Measurements from ENCODE around the gene SRMS. TPM values are rescaled to one million over a fixed set of nuclear protein-coding genes. Genes with fewer than 3 reads are reported as not detected.

Gene SRMS
- total and polyA plus RNA-seq, 2 donors (not counting 1 experiment from before 2014, with no cell fraction given), result not detected

- Histone ChIP-seq H3K4me1 (ENCODE audit: control insufficient read depth, extremely low read depth, insufficient read depth, low read length) (no peaks in the 10 kb centered on the region), H3K27ac (ENCODE audit: insufficient read depth, low read length) (no peak overlapping the region), H3K27me3 (ENCODE audit: control insufficient read depth, insufficient read depth, low read length) (peaks cover 11% of the 10 kb centered on the region), H3K9ac (ENCODE audit: insufficient read depth, low read length) (no peak overlapping the region), H2AFZ (ENCODE audit: low read length) (no peak overlapping the region), H4K20me1 (ENCODE audit: control insufficient read depth, extremely low read depth, insufficient read depth, low read length) (no peaks in the 10 kb centered on the region), H3K4me2 (ENCODE audit: extremely low read depth, insufficient read depth, low read length) (no peak overlapping the region), H3K9me3 (ENCODE audit: control insufficient read depth, insufficient read depth, low read depth, low read length) (no peaks in the 10 kb centered on the region), H3K36me3 (ENCODE audit: control insufficient read depth, insufficient read depth, low read length) (no peaks in the 10 kb centered on the region), H3K4me3 (replicated peaks in 1 of 4; ENCODE audit: control extremely low read depth in 1 of 4, insufficient read depth in 1 of 4, low read depth in 3 of 4, low read length in 4 of 4) (no peak overlapping the region), H3K79me2 (ENCODE audit: control insufficient read depth, insufficient read depth, low read length) (no peaks in the 10 kb centered on the region)
- TF ChIP-seq, protein P1, sequence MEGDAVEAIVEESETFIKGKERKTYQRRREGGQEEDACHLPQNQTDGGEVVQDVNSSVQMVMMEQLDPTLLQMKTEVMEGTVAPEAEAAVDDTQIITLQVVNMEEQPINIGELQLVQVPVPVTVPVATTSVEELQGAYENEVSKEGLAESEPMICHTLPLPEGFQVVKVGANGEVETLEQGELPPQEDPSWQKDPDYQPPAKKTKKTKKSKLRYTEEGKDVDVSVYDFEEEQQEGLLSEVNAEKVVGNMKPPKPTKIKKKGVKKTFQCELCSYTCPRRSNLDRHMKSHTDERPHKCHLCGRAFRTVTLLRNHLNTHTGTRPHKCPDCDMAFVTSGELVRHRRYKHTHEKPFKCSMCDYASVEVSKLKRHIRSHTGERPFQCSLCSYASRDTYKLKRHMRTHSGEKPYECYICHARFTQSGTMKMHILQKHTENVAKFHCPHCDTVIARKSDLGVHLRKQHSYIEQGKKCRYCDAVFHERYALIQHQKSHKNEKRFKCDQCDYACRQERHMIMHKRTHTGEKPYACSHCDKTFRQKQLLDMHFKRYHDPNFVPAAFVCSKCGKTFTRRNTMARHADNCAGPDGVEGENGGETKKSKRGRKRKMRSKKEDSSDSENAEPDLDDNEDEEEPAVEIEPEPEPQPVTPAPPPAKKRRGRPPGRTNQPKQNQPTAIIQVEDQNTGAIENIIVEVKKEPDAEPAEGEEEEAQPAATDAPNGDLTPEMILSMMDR (conservative IDR thresholded peaks at IDR 0.05 in 1 of 2, IDR thresholded peaks at IDR 0.05 in 1 of 2; ENCODE audit: low read depth in 1 of 2, low read length in 2 of 2), result no peak
- TF ChIP-seq EZH2 (IDR thresholded peaks at IDR 0.05; ENCODE audit: low read length, missing control alignments), result no peak
- no peak for DNase-seq (ENCODE audit: low read depth in 2 of 2)
Measured at GRCh38 chr20:63544958-63545516, 2.5 kb downstream of the SRMS start.

DNA sequence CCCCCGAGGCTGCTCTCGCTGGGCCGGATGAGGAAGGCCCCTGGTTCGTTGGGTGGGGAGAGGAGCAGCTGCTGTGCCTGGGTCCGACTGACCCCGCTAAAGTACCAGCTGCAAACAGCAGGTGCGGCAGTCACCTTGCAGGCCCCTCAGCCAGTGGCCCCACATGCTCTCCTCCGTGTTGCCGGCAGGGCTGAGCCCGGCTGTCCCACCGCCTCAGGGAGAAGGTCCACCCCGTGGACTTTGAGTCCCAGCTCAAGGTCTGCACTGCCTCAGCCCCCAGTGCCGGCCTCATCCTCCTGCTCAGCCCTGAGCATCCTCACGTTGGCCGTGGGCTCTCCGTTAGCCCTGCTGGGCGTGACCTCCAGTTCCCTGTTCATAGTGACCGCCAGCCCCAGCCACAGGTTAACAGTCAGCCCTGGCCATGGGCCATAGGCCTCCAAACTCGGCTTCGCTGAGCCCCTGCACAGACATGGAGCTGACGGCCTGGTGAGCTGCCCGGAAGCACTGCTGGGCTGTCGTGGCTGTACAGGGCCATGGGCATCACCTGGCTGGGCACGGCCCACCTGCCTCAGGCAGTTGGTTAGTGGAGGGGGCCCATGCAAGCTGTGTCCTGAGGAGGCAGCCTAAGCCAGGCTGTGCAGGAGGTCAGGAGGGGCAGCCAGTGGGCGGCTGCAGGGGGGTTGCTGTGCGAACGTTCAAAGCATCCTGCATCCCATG lies 3.1 kb downstream of the SRMS start:
- Histone ChIP-seq H3K4me3 (replicated peaks in 1 of 4; ENCODE audit: control extremely low read depth in 1 of 4, insufficient read depth in 1 of 4, low read depth in 3 of 4, low read length in 4 of 4) (no peak overlapping the region), H2AFZ (ENCODE audit: low read length) (no peak overlapping the region), H3K36me3 (ENCODE audit: control insufficient read depth, insufficient read depth, low read length) (no peaks in the 10 kb centered on the region), H3K27ac (ENCODE audit: insufficient read depth, low read length) (no peak overlapping the region), H3K4me2 (ENCODE audit: extremely low read depth, insufficient read depth, low read length) (no peak overlapping the region), H3K4me1 (ENCODE audit: control insufficient read depth, extremely low read depth, insufficient read depth, low read length) (no peaks in the 10 kb centered on the region), H3K79me2 (ENCODE audit: control insufficient read depth, insufficient read depth, low read length) (no peaks in the 10 kb centered on the region), H3K27me3 (ENCODE audit: control insufficient read depth, insufficient read depth, low read length) (peaks cover 11% of the 10 kb centered on the region), H3K9me3 (ENCODE audit: control insufficient read depth, insufficient read depth, low read depth, low read length) (no peaks in the 10 kb centered on the region), H4K20me1 (ENCODE audit: control insufficient read depth, extremely low read depth, insufficient read depth, low read length) (no peaks in the 10 kb centered on the region), H3K9ac (ENCODE audit: insufficient read depth, low read length) (no peak overlapping the region)
- TF ChIP-seq, protein P1 (conservative IDR thresholded peaks at IDR 0.05 in 1 of 2, IDR thresholded peaks at IDR 0.05 in 1 of 2; ENCODE audit: low read depth in 1 of 2, low read length in 2 of 2), result no peak
- TF ChIP-seq EZH2 (IDR thresholded peaks at IDR 0.05; ENCODE audit: low read length, missing control alignments), result no peak
- no peak for DNase-seq (ENCODE audit: low read depth in 2 of 2)

DNA sequence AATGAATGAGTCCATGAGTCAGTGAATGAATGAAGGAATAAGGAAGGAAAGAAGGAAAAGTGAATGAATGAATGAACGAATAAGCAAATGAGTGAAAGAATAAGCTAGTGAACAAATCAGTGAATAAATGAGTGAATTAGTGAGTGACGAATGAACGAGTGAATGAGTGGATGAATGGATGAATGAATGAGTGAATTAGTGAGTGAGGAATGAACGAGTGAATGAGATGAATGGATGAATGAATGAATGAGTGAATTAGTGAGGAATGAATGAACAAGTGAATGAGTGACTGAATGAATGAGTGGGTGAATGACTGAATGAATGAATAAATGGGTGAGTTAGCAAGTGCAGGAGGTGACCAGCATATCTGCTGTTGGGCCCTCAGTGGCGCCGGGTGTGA lies 3.8 kb downstream of the SRMS start:
- TF ChIP-seq, protein P1 (conservative IDR thresholded peaks at IDR 0.05 in 1 of 2, IDR thresholded peaks at IDR 0.05 in 1 of 2; ENCODE audit: low read depth in 1 of 2, low read length in 2 of 2), result no peak
- no peak for TF ChIP-seq EZH2 (IDR thresholded peaks at IDR 0.05; ENCODE audit: low read length, missing control alignments)
- Histone ChIP-seq H3K9ac (ENCODE audit: insufficient read depth, low read length) (no peak overlapping the region), H3K27ac (ENCODE audit: insufficient read depth, low read length) (no peak overlapping the region), H3K9me3 (ENCODE audit: control insufficient read depth, insufficient read depth, low read depth, low read length) (no peaks in the 10 kb centered on the region), H3K4me2 (ENCODE audit: extremely low read depth, insufficient read depth, low read length) (no peak overlapping the region), H2AFZ (ENCODE audit: low read length) (no peak overlapping the region), H3K4me1 (ENCODE audit: control insufficient read depth, extremely low read depth, insufficient read depth, low read length) (no peaks in the 10 kb centered on the region), H3K79me2 (ENCODE audit: control insufficient read depth, insufficient read depth, low read length) (no peaks in the 10 kb centered on the region), H4K20me1 (ENCODE audit: control insufficient read depth, extremely low read depth, insufficient read depth, low read length) (no peaks in the 10 kb centered on the region), H3K27me3 (ENCODE audit: control insufficient read depth, insufficient read depth, low read length) (peaks cover 10% of the 10 kb centered on the region), H3K36me3 (ENCODE audit: control insufficient read depth, insufficient read depth, low read length) (no peaks in the 10 kb centered on the region), H3K4me3 (replicated peaks in 1 of 4; ENCODE audit: control extremely low read depth in 1 of 4, insufficient read depth in 1 of 4, low read depth in 3 of 4, low read length in 4 of 4) (no peak overlapping the region)
- no peak for DNase-seq (ENCODE audit: low read depth in 2 of 2)
